CD1c-positive myeloid dendritic cell (primary cell): ENCODE measurements around the gene UBE2L3.
"Not testable (repeated sequence)": the region's sequence is repeated elsewhere in the genome, so short reads cannot be mapped to it uniquely, and the experiment has no call there.

Experiments used
- DNase-seq: peaks from one replicate; pipeline ENCODE4 v3.0.0-alpha.2; 2016; ENCODE audit errors: extremely low spot score

The UBE2L3 gene

DNA sequence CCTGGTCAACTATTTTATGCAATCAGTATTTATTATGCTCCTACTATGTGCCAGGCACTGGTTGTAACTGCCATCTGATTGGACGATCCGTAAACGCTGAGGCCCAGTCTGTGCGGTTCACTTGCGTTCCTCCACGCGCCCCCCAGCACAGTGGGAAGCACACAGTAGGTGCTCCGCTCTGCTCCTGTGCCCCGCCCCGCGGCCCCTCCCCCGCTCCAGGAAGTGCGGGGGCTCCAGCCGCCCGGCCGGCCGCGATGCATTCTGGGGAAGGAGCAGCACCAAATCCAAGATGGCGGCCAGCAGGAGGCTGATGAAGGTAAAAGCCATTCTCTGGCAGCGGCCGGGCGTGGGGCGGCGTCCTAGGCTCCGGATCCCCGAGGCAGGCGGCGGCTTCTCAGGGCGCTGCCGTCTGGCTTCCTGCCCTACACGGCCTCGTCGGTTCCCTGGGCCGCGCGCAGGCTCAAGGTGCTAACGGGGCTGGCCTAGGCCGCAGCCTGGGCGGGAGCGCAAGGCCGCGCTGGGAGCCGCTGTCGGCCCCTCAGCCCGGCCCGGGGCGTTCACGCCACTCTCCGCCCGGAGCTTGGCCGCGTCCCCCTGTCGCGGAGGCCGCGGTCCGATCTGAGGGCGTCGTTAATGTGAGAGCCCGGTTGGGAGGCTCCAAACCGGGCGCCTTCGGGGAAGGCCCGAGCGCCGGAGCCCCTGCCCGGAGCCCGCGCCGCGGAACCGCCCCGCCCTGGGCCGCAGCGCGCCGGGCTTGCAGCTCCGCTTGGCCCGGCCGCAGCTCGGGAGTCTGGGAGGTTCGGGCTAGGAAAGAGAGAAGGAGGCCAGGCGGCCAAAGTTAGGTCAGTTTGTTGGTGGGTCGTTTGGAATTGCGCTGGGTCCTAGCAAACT is at the start of gene UBE2L3:
TSS of gene UBE2L3 (plus strand) at position 259 of the 891 bp plus-strand sequence. CDS start at position 290, 31 bp downstream.
- DNase-seq = peak; percentile 85

DNA sequence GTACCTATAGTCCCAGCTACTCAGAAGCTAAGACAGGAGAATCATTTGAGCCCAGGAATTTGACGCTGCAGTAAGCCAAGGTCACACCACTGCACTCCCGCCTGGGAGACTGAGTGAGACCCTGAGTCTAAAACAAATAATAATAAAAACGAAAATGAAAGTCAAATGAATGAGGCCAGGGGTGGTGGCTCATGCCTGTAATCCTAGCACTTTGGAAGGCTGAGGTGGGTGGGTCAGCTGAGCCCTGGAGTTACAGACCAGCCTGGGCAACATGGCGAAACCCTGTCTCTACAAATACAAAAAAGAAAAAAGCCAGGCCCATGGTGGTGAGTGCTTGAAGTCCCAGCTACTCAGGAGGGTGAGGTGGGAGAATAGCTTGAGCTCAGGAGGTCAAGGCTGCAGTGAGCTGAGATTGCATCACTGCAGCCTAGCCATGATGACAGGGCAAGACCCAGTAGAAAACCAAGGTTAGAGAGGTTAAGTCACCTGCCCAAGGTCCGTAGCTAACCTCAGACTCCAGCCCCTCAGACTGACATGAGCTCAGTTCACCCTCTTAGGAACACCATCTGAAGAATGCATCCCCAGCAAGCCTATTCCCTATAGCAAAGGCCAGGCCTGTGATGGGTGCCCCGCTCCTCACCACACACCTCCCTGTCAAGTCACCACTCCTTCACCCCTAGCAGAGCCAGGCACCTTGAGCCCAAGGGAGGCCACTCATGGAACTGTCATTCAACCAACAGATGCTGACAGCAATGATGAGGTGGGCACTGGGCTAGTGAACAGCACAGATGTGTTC is 40.6 kb upstream of the UBE2L3 start:
- not testable (repeated sequence) for DNase-seq

DNA sequence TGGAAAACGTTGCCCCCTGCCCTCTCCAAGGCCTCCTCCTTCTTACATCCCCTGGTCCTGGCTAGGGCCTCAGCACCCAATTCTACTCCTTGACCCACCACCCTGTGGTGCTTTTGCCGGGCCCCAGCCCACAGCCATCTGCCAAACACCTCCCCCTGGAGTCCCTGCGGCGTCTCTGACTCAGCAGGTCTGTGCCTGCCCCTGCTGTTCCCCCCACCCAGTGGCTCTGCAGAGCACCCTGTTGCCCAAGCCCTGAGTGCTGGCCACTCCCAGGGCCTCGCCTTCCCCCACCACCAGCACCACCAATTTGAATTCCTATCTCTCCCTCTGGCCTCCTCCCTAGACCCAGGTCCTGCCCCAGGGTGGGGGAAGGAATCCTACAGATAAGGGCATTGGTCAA is 36.0 kb upstream of the UBE2L3 start:
- DNase-seq = not testable (repeated sequence)

DNA sequence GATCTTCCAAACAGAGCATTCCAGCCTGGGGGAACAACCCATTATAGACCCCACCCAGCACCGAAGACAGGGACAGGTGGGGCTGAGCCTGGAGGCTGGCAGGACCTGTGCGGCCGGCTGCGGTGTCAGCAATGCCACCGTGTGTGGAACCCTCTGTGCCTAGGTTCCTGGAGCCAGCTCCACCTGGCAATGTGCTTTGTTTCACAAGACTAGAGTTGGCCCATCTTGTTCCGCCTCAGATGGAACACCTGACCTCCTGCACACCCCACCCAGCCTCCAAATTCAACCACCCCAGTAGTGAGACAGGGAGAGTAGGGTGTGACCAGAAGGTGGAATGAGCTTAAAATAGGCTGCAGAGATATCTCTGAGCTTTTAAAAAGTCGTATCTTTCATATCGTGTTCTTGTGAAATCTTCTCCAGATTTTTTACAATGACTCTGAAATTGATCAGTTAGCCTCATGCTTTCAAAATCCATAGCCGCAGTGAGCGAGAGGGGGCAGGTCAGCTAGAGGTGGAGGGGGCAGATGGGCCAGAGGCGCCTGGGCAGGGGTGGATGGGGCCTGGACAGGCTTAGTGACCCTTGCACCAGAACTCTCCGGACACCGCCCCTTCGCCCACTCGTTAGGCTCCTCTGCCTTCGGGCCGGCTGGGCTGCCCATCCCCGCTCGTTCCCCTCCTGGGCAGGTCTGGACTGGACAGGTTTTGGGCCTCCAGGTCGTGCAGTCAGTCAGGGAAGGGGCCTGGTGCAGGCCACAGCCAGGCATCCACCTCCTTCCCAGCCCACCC is 34.5 kb upstream of the UBE2L3 start:
- DNase-seq = not testable (repeated sequence)

DNA sequence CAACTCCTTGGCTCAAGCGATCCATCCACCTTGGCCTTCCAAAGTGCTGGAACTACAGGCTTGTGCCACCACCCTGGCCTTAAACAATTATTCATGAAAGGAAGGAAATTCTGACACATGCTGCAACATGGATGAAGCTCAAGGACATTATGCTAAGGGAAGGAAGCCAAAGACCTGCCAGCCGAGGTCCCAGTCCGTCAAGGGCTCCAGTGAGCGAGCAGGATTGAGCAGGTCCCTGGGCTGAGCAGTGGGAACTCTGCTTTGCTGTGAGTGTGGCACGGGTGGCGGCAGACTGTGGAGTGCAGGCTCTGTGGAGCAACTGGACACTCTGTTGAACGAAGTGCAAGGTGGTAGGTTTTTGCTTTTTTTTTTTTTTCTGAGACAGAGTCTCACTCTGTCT is 27.7 kb upstream of the UBE2L3 start:
- DNase-seq = not testable (repeated sequence)

- not testable (repeated sequence) for DNase-seq
Observed at GRCh38 chr22:21544432-21545322, 22.8 kb upstream of the UBE2L3 start.

DNA sequence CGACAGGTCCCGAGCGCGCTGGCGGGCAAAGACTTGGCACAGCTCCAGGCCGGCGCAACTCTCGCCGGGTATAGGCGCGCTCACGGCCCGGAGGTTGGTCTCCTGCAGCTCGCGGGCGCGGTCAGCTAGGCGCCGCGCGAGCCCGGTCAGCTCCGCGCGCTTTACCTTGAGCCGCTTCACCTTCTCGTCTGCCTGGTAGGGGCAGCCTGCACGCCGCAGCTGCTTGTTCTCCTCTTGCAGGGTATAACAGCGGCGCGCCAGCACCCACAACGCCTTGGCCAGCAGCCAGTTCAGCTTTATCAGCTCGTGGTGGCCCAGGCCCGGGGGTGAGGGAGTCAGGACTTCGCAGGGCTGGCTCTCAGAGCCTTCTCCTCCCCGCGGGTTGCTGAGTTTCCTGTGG is 18.0 kb upstream of the UBE2L3 start:
- DNase-seq = not testable (repeated sequence)

DNA sequence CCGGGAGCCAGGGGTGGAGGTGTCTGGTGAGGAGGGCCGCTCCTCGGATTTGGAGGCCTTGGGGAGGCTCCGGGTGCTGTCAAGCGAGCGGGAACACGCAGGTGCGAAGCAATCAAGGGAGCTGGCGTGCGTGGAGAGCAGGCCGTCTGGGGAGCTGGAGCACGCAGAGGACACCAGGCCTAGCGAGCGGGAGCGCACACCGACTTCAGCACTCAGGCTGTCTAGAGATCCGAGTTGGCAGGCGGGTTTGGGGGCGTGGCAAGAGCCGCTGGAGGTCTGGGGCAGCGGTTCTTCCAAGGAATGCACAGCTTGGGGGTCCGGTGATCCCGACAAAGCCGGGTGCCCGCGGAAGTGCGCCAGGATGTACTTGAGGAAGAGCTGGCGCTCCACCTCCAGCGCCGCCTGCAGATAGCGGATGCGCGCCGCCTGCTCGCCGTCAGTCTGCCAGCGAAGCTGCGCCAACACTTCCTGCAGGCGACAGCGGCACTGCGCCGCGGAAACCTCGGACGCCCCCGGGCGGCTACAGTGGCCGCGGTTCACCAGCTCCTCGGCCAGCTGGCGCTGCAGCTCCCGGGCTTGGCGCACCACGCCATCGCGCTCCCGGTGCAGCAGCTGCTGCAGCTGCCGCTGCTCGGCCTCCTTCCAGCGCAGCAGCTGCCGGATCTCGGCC is 17.4 kb upstream of the UBE2L3 start:
- not testable (repeated sequence) for DNase-seq

DNA sequence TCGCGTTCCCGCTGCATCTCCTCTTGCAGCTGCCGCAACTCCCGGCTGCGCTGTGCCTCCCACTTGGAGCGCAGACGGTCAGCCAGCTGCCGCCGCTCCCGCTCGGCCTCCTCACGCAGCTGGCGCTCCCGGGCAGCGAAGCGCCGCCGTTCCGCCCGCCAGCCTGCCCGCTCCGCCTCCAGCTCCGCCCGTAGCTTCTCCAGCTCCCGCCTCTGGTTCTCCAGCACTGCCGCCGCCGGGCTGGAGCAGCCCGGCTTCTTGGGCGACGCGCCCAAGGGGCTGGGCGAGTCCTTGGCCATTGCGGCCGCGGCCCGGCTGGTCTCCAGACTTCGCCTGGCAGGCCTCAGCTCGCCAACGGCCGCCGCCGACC is 16.9 kb upstream of the UBE2L3 start:
- not testable (repeated sequence) for DNase-seq

GRCh38 chr22:21551361-21551760 is 16.2 kb upstream of the UBE2L3 start, which contains the start of gene RIMBP3C:
TSS of gene RIMBP3C (minus strand) at chr22:21551461. CDS start at chr22:21550976, 485 bp downstream.
- DNase-seq = not testable (repeated sequence)

DNA sequence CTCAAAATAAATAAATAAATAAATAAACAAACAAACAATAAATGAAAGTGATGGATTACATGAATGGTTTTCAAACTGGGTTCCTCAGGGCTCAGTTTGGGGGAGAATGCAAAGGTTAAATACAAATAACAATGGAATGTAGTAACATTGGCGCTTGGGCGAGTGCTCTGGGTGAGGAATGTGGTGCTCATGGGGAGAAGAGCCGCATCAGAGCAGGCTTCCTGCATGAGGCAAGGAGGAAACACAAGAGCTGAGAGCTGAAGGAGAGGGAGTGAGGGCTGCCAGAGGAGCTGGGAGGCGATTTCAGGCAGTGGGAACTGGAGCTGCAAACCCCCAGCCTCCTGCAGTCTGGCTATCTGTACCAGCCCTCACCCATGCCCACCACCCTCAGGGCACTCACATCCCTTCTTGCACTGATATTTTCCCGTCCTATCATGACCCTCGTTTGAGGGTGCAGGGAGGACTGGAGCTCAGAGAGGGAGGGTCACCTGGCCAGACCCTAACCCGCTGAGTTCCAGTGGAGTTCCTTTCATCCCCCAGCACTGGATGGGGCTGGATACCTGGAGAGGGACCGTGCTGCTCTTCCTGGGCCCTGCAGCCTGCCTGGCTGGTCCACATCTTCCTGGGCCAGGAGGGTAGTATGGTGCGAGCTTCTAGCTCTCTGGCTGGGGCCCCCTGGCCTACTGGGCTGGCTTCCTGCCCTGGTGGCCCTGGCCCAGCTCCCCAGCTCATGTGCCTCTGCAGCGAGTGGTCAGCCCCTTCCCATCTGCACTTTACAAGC is 8.0 kb upstream of the UBE2L3 start:
- DNase-seq = not testable (repeated sequence)

DNA sequence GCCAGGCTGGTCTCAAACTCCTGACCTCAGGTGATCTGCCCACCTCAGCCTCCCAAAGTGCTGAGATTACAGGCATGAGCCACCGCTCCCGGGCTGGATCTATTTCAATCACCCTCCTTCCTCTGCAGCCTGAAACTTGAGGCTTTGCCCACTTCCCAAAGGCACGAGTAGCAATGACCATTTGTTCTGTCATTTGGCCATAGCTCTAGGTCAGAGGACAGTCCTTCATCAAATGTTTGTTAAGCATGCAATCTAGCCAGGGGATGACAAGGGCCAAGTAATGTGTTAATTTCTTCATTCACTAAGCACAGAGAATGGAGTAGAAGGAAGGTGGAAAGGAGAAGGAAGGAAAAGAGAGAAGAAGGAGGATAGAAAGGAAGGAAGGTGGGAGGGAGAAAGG is 6.9 kb upstream of the UBE2L3 start:
- not testable (repeated sequence) for DNase-seq

DNA sequence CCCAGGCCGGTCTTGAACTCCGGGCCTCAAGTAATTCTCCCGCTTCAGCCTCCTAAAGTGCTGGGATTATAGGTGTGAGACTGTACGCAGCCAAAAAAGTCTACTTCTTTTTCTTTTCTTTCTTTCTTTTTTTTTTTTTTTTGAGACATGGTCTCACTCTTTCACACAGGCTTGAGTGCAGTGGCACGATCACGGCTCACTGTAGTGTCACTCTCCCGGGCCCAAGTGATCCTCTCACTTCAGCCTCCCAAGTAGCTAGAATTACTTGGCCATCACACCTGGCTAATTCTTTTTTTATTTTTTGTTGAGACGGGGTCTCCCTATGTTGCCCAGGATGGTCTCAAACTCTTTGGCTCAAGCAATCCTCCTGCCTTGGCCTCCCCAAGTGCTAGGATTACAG is 3.6 kb upstream of the UBE2L3 start:
- no peak for DNase-seq

DNA sequence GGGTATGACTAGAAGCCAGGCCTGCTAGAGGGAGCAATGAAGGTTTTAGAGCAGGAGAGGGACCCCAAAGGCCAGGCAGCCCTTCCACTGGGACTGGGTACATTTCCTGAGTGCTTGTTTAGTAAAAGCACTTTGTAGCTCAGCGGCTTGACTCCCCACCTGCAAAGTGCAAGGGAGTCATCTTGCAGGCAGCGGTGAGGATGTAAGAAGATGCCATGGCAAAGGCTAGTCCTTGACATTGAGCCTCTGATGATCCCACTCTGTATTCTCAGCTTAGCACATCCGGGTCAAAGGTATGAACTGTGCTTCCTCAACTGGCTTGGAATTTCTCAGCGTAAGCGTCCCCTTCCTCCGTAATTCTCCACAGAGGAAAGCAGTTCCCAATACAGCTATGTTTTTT is 3.1 kb upstream of the UBE2L3 start:
- DNase-seq = no peak

DNA sequence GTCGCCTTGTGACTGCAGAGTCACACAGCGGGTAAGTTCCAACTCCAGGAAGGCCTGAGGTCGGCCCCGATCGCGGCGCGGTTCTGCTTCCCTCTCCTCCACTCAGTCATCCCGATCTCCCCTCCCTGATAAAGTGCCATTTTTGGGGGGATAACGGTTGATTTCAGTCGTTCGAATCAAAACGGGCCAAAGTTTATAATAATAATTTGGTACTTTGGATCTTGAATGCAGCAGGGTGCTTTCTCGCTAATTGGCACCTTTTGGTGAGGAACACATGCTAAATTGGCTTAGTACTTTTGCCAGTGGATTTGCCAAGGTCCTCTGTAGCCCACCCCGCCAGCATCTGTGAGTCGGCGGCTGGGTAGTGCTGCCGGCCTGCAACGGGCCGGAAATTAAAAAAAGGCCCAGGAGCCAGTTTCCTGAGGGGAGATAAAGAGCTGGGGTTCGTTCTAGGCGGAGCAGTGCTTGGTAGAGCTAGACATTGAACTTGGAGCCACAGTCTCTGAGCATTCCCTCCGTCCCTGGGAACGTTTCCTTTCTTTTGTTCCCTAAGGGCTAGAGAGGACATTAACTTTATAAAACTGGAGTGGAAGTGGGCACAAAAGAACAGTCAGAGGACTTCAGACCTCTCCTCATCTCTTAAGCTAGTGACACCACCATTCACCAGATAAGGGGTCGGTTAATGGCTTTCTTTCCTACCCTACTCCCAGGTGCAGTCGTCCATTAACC is 997 bp downstream of the UBE2L3 start:
- peak; percentile 40 for DNase-seq

GRCh38 chr22:21569076-21569427 is 1.5 kb downstream of the UBE2L3 start:
- DNase-seq = not testable (repeated sequence)

GRCh38 chr22:21569459-21570170 is 2.1 kb downstream of the UBE2L3 start:
- peak; percentile 85 for DNase-seq

GRCh38 chr22:21570398-21570797 is 2.9 kb downstream of the UBE2L3 start:
- DNase-seq = no peak
